RWPE2 (cell line): ENCODE measurements around the gene CABP5.

Experiments
- ATAC-seq: fragments of 200-7000 bp; cut with Tn5 transposase; 3 replicates; pipeline ENCODE4 v1.9.1; 2021; ENCODE audit warnings: low read depth
- DNase-seq: peaks from one replicate; pipeline ENCODE4 v3.0.0-alpha.2; 2020; ENCODE audit warnings: low spot score
- H3K27ac ChIP-seq: fragments of 450-650 bp; 2 replicates; pipeline ENCODE4 v1.5.1; 2017; ENCODE audit warnings: mild to moderate bottlenecking; ENCODE audit not compliant: poor library complexity, severe bottlenecking
- H3K27me3 ChIP-seq: fragments of 250-450 bp; sonication (Bioruptor Pico); 2 replicates; pipeline ENCODE4 v1.5.1; 2021; ENCODE audit warnings: mild to moderate bottlenecking, moderate library complexity; ENCODE audit not compliant: insufficient read depth, poor library complexity, severe bottlenecking
- H3K36me3 ChIP-seq: fragments of 250-450 bp; sonication (Bioruptor Pico); 2 replicates; pipeline ENCODE4 v1.5.1; 2020; ENCODE audit warnings: low read depth, mild to moderate bottlenecking, moderate library complexity
- H3K4me1 ChIP-seq: fragments of 250-450 bp; sonication (Bioruptor Pico); 2 replicates; pipeline ENCODE4 v1.5.1; 2021; ENCODE audit warnings: mild to moderate bottlenecking, moderate library complexity; ENCODE audit not compliant: insufficient read depth, poor library complexity, severe bottlenecking
- H3K4me3 ChIP-seq: fragments of 250-450 bp; sonication (Bioruptor Pico); 2 replicates; pipeline ENCODE4 v1.5.1; 2021; ENCODE audit warnings: mild to moderate bottlenecking, moderate library complexity; ENCODE audit not compliant: severe bottlenecking
- H3K9me3 ChIP-seq: fragments of 250-450 bp; sonication (Bioruptor Pico); 2 replicates; pipeline ENCODE4 v1.5.1; 2021; ENCODE audit warnings: mild to moderate bottlenecking, moderate library complexity; ENCODE audit not compliant: severe bottlenecking
- CTCF ChIP-seq: fragments of 450-650 bp; IDR thresholded peaks from one replicate; pipeline ENCODE4 v1.5.1; 2017; ENCODE audit warnings: mild to moderate bottlenecking, moderate library complexity; ENCODE audit not compliant: poor library complexity, severe bottlenecking

CABP5 gene

GRCh38 chr19:47991191-47991808, 52.6 kb downstream of the CABP5 start:
- TF ChIP-seq CTCF: no peak
- no peaks in the 10 kb centered on the region for H3K4me1 ChIP-seq
- H3K36me3 ChIP-seq: no peaks in the 10 kb centered on the region
- DNase-seq (no peak), ATAC-seq (no peak)
- H3K27ac ChIP-seq: no peak overlapping the region
- H3K9me3 ChIP-seq: no peaks in the 10 kb centered on the region
- no peak overlapping the region for H3K4me3 ChIP-seq
- peaks cover 17% of the 10 kb centered on the region for H3K27me3 ChIP-seq
